Epithelial cell of umbilical artery (primary cell): Measurements from ENCODE around the gene SLC6A17. TPM values are rescaled to one million over a fixed set of nuclear protein-coding genes. Genes with fewer than 3 reads are reported as not detected.

ENCODE experiments used
- total RNA-seq: library from RNA; depleted of rRNA; stranded (reverse); fragments of >200 nt; gene quantifications from 2 replicates; pipeline ENCODE4 v1.2.3, GENCODE V29; 2014

SLC6A17 gene
- under 0.01 TPM in 1 of 2 replicates, not detected in the other for total RNA-seq

DNA sequence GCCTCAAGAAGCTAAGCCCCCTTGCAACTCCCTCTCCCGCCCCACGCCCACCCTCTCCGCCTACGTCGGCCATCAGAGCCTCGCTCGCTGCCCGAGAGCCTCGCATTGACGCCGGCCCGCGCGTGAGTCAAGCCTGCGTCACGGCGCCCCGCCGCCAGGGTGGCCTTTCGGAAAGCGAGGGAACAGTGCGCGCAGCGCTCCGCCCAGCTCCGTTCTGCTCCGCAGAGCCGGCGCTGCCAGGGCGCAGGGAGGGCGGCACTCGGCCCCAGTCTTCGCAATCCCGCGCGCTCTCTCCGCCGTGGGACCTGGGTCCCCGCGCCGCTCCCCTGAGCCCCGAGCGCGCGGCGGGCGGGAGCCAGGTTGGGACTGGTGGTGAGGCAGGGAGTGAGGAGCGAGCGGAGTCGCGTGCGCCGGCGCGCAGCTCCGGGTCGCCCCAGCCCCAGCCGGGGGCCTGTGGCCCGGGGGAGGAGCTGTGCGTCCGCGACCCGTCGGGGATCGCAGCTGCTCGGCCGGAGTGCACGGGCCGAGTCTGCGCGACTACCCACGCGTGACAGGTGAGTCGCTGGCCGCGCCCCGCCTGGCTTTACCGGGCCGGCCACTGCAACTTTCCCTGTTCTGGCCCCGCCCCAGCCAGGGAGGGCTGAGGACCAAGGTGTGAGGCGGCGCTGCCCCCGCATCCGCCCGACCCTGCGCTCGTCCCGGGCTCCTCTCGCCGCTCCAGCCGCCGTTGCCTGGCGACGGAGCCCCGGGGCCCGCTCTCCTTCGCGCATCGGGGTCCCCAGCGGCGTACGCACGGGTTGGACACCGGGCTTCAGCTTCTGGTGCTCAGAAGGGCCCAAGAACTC is at the start of gene SLC6A17:
SLC6A17 (plus strand) TSS at position 165 of the 845 bp plus-strand sequence. CDS start 16,436 bp downstream, outside the sequence.

DNA sequence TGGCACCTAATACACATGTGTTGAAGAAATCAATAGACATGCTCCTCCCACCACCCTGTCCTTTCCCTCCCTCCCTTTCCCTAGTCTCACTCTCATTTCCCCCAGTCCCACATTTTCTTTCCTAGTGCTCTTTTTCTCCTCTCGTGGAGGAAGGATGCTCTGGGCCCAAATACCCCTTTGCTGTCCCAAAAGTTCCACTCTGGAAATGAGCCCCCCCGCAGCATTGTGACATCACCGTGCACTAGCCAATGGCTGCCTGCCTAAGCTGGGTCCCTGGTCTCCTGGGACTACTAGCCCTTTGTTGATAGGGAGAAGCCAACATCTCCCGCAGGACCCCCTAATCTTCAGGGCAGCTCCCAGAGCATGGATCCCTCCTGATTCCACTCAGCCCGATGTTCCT is 38.2 kb upstream of the SLC6A17 start, which contains the start of gene UBL4B:
UBL4B (plus strand) TSS at position 301 of the 400 bp plus-strand sequence; CDS start at position 393, 92 bp downstream.

DNA sequence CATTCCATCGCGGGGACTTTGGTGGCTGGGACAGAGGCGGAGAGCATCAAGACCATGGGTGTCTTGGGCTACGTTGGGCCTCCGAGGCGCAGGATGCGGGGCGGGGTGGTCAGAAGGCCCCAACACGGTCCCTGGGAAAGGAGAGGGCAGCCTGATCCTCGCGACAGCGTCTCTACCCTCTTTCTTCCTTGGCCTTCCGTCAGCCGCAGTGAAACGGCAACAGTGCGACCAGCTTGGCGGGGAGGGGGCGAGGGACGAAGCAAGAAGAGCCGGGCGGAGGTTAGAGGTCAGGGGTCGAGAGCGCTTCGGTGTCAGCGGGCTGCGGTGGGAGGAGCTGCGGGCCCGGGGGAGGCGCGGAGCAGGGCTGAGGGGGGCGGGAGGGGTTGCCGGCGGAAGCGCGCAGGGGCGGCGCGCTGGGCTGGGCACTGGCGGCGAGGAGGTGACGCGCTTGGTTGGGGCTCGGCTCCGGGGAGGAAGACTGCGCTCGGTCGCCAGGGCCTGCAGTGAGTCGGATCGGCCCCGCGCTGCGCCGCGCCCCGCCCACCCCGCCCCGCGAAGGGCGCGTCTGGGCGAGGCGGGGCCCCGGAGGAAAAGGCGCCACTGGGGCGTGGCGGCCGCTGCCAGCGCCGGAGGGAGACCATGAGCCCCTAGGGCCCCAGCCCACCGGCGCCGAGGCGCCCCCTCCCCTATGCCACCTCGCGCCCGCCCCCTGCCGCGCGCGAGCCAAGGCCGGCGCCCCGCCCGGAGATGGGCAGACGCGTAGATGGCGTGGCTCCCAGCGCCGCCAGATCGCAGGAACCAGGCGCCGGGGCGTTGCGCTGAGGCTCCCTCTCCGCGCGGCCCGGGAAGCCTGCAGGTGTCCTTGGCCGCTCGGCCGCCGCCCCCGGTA is 59.7 kb downstream of the SLC6A17 start, which contains the start of gene KCNC4:
KCNC4 (plus strand) TSS at position 600 of the 889 bp plus-strand sequence. CDS start 1,186 bp downstream, outside the sequence.

Other genes starting within 250 kb of the SLC6A17 start
- gene CSF1, start 239.6 kb upstream of the SLC6A17 start, total RNA-seq = 3.2 and 33.9 TPM in 2 replicates
- gene AHCYL1, start 165.7 kb upstream of the SLC6A17 start, total RNA-seq = 39.8 and 44.5 TPM in 2 replicates
- 37.0 and 61.6 TPM in 2 replicates for gene STRIP1, start 115.9 kb upstream of the SLC6A17 start, total RNA-seq
- gene ALX3, start 79.8 kb upstream of the SLC6A17 start, total RNA-seq = not detected in 2 replicates
- gene UBL4B, start 38.1 kb upstream of the SLC6A17 start, total RNA-seq = not detected in 2 replicates
- gene KCNC4, start 59.8 kb downstream of the SLC6A17 start, total RNA-seq = 1.6 and 4.1 TPM in 2 replicates
- 33.8 and 38.3 TPM in 2 replicates for gene RBM15, start 188.9 kb downstream of the SLC6A17 start, total RNA-seq
- 6.8 and 10.3 TPM in 2 replicates for gene SLC16A4, start 240.5 kb downstream of the SLC6A17 start, total RNA-seq